GM12801 (cell line): ENCODE data around the gene PER2.

Experiments used
- CTCF ChIP-seq: IDR thresholded peaks from one replicate; pipeline ENCODE4 v1.5.1; 2011; ENCODE audit warnings: control low read depth; ENCODE audit not compliant: insufficient read length; ENCODE audit errors: extremely low read depth

Gene PER2

GRCh38 chr2:238294393-238295143 lies 6.2 kb upstream of the PER2 start:
- TF ChIP-seq CTCF, result no peak

GRCh38 chr2:238294046-238294392 lies 5.6 kb upstream of the PER2 start:
- TF ChIP-seq CTCF, result no peak

GRCh38 chr2:238291550-238292281 lies 3.3 kb upstream of the PER2 start:
- TF ChIP-seq CTCF, result no peak

- TF ChIP-seq CTCF, result no peak
These were observed 2.5 kb upstream of the PER2 start for GRCh38 chr2:238290715-238291549.

- TF ChIP-seq CTCF, result no peak
These were observed 1.7 kb upstream of the PER2 start for GRCh38 chr2:238290091-238290509.

GRCh38 chr2:238289574-238289973 lies 1.2 kb upstream of the PER2 start:
- TF ChIP-seq CTCF, result no peak

GRCh38 chr2:238288650-238289573 lies 502 bp upstream of the PER2 start:
- no peak for TF ChIP-seq CTCF
